IgD-negative memory B cell (primary cell): ENCODE measurements around the gene EED. TPM values are rescaled to one million over a fixed set of nuclear protein-coding genes. Genes with fewer than 3 reads are reported as not detected.
A peak's percentile ranks its signal among the peaks of the same experiment; 100 is the strongest.
"Not testable (repeated sequence)": the region's sequence is repeated elsewhere in the genome, so short reads cannot be mapped to it uniquely, and the experiment has no call there.

Experiments
- H3K27ac Mint-ChIP-seq, 3 donors: one replicate each; pipeline ENCODE4 v1.8.0; 2020 to 2022; ENCODE audit warnings: mild to moderate bottlenecking in 3 of 3, mixed read lengths in 3 of 3, moderate library complexity in 1 of 3
- H3K27me3 Mint-ChIP-seq: one replicate; pipeline ENCODE4 v1.8.0; 2021; ENCODE audit warnings: mixed read lengths
- H3K36me3 Mint-ChIP-seq: one replicate; pipeline ENCODE4 v1.8.0; 2020; ENCODE audit warnings: mild to moderate bottlenecking, mixed read lengths
- H3K4me1 Mint-ChIP-seq, 3 donors: one replicate each; pipeline ENCODE4 v1.8.0; 2020 to 2022; ENCODE audit warnings: mixed read lengths in 3 of 3, mild to moderate bottlenecking in 1 of 3
- H3K4me3 Mint-ChIP-seq, 4 donors: one replicate each; pipeline ENCODE4 v1.8.0; 2020 to 2022; ENCODE audit warnings: mild to moderate bottlenecking in 4 of 4, mixed read lengths in 4 of 4, moderate library complexity in 3 of 4
- H3K9me3 Mint-ChIP-seq, 3 donors: one replicate each; pipeline ENCODE4 v1.8.0; 2020 to 2021; ENCODE audit warnings: mixed read lengths in 3 of 3, mild to moderate bottlenecking in 1 of 3
- polyA plus RNA-seq: library from polyadenylated mRNA; unstranded; fragments of 300-500 nt; fragmentation: Illumina TruSeq; gene quantifications from one replicate; pipeline ENCODE4 v1.2.3, GENCODE V29; 2021

EED gene
- polyA plus RNA-seq, 1 donor from 2014 or later, result 20.2 TPM

DNA sequence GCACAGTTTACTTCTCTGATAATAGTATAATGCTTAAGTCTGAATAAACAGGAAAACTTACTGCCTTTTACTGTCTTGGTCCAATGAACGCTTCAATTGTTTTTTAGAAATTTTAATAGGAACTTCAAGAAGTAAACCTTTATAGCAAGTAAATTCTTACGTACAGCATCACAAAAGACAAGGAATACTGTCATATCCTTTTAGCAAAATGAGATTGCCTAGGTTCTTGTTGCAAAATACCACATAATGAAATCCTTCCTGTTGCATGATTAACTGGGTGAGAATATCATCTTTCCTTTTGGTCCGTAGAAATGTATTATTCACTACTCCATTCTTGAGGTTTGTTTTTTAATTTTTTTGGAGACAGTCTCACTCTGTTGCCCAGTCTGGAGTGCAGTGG lies 35.2 kb downstream of the EED start:
- H3K4me3 Mint-ChIP-seq, result no peak overlapping the region
- H3K9me3 Mint-ChIP-seq, result peaks cover 1 to 5% (median 3%) of the 10 kb centered on the region in 3 donors
- H3K4me1 Mint-ChIP-seq, result peaks cover 5 to 12% (median 7%) of the 10 kb centered on the region in 3 donors
- no peaks in the 10 kb centered on the region for H3K27me3 Mint-ChIP-seq
- peaks cover 14% of the 10 kb centered on the region for H3K36me3 Mint-ChIP-seq
- peak overlapping the region in 1 of 3 donors; percentile 61 for H3K27ac Mint-ChIP-seq

DNA sequence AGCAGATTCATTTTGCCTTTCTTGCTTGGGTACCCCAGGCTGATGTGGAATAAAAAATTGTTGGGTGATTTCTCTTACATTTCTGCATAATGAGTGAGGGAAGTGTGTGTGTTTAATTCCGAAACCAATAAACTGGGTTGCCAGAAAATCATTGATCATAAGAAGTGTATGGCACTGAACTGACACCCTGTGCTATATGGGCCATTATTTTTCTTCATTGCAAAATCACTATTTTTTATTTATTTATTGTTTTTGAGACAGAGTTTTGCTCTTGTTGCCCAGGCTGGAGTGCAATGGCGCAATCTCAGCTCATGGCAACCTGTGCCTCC lies 42.9 kb downstream of the EED start:
- Mint-ChIP-seq H3K4me3 (peak overlapping the region in 3 of 4 donors; percentile 2 to 80 (median 48)), H3K36me3 (peaks cover 4% of the 10 kb centered on the region), H3K27me3 (no peaks in the 10 kb centered on the region), H3K4me1 (peaks cover 21 to 26% (median 22%) of the 10 kb centered on the region in 3 donors), H3K27ac (peak overlapping the region in 1 of 3 donors; percentile 60), H3K9me3 (no peaks in the 10 kb centered on the region)

DNA sequence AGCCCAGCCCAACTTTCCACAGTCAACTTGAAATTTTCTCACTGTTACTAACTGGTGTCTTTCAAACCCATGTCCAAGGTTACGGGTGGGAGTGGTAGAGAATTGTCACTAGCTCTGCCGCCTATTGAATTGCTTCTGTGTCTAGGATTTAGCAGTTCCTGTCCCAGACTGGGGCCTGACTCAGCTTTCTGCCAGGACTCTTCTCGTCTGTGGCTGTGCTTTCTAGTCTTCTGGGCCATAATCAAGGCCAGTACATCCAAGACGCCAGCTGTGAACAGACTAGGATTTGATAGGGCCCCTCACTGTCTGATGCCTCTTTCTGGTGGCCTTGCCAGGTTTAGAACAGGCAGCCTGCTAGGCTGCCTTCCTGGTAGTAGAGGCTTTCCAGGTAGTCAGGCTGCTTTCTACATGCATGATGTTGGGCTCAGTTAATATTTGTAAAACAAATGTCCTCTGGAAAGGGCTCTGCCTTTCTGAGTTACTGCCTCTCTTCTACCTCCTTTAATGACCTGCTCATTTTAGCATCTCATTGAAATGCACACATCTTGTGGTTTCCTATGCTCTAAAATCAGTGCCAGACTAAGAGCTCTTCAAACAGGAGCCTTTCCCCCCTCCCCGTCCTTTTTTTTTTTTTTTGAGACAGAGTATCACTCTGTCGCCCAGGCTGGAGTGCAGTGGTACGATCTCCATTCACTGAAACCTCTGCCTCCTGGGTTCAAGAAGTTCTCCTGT lies 44.4 kb downstream of the EED start:
- no peaks in the 10 kb centered on the region for H3K9me3 Mint-ChIP-seq
- peaks cover 17 to 28% (median 21%) of the 10 kb centered on the region in 3 donors for H3K4me1 Mint-ChIP-seq
- H3K27ac Mint-ChIP-seq, result peak overlapping the region; percentile 31 to 87 (median 61)
- H3K27me3 Mint-ChIP-seq, result no peaks in the 10 kb centered on the region
- peak overlapping the region in 2 of 4 donors; percentile 23 to 61 for H3K4me3 Mint-ChIP-seq
- peaks cover 4% of the 10 kb centered on the region for H3K36me3 Mint-ChIP-seq

DNA sequence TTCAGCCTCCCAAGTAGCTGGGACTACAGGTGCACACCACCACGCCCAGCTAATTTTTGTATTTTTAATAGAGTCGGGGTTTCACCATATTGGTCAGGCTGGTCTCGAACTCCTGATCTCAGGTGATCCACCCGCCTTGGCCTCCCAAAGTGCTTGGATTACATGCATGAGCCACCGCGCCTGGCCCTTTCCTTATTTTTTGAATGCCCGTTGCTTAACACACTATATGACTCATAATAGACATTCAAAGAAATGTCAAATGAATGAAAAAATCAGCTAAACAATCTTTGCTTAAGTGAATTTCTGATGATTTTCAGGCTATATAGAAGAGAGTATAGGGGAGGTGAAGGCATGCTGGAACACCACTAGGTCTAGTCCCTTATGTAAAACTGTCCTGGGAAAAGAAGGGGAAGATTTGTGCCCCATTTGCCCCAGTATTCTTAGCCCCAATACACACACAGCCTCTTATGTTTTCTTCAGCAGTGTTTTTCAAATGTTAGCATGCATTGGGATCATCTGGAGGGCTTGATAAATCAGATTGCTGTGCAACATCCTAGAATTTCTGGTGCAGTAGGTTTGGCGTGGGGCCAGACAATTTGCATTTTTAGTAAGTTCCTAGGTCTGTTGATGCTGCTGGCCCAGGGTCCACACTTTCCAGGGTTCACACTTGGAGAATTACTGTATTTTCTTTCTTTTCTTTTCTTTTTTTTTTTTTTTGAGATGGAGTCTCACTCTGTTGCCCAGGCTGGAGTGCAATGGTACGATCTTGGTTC lies 45.1 kb downstream of the EED start:
- Mint-ChIP-seq H3K4me3 (peak overlapping the region in 1 of 4 donors; percentile 61), H3K4me1 (peaks cover 17 to 28% (median 21%) of the 10 kb centered on the region in 3 donors), H3K27ac (peak overlapping the region in 1 of 3 donors; percentile 61)
- not testable (repeated sequence) for H3K9me3 Mint-ChIP-seq, H3K27me3 Mint-ChIP-seq, H3K36me3 Mint-ChIP-seq

DNA sequence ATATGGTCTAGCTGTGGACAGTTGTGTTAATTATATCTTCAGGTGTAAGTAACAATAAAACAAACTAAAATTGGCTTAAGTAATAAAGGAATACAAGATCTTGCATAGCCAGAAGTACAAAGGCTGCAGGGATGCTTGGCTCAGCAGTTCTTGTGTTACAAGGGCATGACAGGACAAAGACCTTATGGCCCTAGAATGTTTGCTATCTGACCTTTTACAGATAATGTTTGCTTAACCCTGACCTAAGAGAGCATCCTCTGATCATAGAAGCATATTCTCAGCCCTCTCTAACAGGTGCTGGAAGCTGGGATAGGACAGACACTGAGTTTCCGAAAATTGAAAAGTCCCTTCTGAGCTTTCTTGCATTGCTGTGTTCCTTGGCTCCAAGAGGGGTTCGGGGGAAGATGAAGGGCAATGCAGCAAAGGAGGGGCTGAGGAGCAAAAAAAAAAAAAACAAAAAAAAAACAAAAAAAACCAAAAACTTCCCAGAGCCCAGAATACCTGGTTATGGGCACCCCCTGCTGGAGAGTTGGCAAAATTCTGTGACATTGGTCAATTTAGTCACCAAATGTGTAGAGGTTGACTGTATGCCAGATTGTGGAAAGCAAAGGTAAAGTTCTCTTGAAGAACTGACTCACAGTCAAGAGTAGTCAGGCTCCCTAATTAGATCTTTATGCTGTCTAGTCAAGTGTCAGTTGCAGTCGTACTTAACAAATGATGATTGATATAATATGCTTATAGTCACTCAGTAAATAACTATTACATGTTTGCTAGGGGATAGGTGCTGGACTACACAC lies 47.1 kb downstream of the EED start:
- H3K9me3 Mint-ChIP-seq, result no peaks in the 10 kb centered on the region
- peaks cover 17 to 22% (median 17%) of the 10 kb centered on the region in 3 donors for H3K4me1 Mint-ChIP-seq

DNA sequence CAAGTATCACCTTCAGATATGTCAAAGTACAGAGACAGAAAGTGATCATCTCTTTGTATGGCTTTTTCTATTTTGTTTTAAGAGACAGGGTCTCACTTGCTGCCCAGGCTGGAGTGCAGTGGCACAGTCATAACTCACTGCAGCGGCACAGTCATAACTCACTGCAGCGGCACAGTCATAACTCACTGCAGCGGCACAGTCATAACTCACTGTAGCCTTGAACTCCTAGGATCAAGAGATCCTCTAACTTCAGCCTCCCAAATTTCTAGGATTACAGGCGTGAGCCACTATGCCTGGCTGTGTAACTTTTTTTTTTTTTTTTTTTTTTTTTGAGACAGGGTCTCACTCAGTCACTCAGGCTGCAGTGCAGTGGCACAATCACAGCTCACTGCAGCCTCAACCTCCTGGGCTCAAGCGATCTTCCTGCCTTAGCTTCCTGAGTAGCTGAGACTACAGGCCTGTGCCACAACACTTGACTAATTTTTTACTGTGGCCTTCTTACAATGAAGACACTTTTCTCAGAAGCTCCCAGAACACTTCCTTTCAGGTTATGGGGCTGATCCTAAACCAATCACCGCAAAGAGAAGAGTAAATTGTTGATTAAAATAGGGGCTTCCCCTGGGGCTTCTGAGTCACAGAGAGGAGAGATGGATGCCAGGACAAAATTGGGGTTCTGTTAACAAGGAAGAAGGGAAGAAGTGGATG lies 48.5 kb downstream of the EED start:
- Mint-ChIP-seq H3K27me3 (no peaks in the 10 kb centered on the region), H3K36me3 (peaks cover 2% of the 10 kb centered on the region), H3K4me3 (peak overlapping the region in 1 of 4 donors; percentile 12), H3K4me1 (peaks cover 11 to 16% (median 11%) of the 10 kb centered on the region in 3 donors), H3K27ac (peak overlapping the region in 2 of 3 donors; percentile 54 to 71), H3K9me3 (no peaks in the 10 kb centered on the region)

More for the DNA sequence above, 47.1 kb downstream of the EED start:
- peaks cover 2% of the 10 kb centered on the region for H3K36me3 Mint-ChIP-seq
- H3K4me3 Mint-ChIP-seq, result no peak overlapping the region
- H3K27me3 Mint-ChIP-seq, result no peaks in the 10 kb centered on the region
- peak overlapping the region in 2 of 3 donors; percentile 12 to 39 for H3K27ac Mint-ChIP-seq

DNA sequence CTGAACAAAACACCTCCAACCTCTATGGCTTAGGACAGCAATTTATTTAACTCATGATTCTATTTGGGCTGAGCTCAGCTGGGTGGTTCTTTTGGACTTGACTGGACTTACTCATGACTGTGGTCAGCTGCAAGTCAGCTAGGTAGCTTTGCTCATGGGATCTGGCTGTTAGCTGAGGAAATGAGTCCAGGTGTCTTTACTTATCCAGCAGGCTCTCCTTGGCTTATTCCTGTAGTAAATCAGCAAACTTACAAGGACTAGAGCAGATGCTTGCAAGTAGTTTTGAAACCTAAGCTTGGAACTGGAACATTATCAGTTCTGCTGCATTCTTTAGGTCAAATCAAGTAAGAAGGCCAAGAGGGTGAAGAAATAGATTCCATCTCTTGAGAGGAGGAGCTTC lies 49.5 kb downstream of the EED start:
- H3K27me3 Mint-ChIP-seq, result no peaks in the 10 kb centered on the region
- peaks cover 3 to 9% (median 6%) of the 10 kb centered on the region in 3 donors for H3K4me1 Mint-ChIP-seq
- H3K9me3 Mint-ChIP-seq, result no peaks in the 10 kb centered on the region
- H3K36me3 Mint-ChIP-seq, result peaks cover 2% of the 10 kb centered on the region
- H3K4me3 Mint-ChIP-seq, result no peak overlapping the region
- H3K27ac Mint-ChIP-seq, result no peak overlapping the region

DNA sequence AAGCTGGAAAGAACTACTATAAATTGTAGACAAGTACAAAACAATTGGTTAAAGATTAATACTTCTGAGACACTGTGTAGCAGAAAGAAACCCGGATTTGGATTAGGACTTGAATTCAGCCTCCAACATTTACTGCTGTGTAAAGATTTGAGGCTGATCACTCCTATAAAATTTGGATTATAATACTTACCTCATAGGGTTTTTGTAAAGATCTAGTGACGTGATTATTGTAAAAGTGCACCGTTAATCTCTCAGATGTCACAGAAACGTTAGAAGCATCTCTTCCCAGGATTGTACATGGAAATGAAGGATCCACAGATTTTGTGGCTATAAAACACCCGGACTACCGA lies 57.2 kb downstream of the EED start:
- Mint-ChIP-seq H3K9me3 (no peaks in the 10 kb centered on the region), H3K27ac (peak overlapping the region; percentile 55 to 99 (median 93)), H3K4me1 (peaks cover 13 to 26% (median 22%) of the 10 kb centered on the region in 3 donors), H3K4me3 (peak overlapping the region; percentile 97 to 100 (median 98)), H3K27me3 (peaks cover 1% of the 10 kb centered on the region), H3K36me3 (peaks cover 5% of the 10 kb centered on the region)

DNA sequence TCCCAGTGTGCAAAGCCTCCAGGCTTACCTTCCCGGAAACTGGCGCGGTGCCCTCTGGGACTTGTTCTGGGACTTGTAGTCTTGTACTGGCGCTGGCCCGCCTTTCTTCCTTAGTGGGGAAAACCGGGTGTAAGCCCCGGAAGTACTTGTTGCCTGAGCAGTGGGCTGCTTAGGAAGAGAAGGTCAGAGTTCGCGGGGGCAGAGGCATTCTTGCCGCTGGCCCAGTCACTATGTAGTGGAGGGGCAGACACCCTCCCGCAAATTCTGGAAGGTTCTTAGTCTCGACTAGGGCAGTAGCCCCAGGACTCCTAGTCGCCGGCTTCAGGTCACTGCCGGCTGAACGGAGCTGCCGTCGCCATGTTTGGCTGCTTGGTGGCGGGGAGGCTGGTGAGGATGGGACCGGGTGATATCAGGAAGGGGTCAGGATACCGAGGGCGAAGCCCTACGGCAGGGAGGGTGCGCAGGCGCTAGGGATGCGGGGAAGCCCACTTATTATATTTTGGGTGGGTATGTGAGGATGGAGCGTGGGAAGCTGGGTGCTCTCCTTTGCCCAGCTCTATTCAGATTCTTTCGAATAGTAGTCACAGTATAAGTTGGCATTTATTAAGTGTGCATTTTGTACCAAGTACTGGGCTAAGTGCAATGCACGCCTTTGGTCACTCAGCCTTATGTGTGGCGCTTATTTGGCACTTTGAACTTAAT lies 57.7 kb downstream of the EED start, which contains the start of gene HIKESHI:
HIKESHI (plus strand) TSS at position 149 of the 702 bp plus-strand sequence; CDS start at position 358, 209 bp downstream.
- no peaks in the 10 kb centered on the region for H3K9me3 Mint-ChIP-seq
- H3K27me3 Mint-ChIP-seq, result peaks cover 1% of the 10 kb centered on the region
- peak within 1 kb of the TSS; percentile 97 to 100 (median 98) for H3K4me3 Mint-ChIP-seq
- H3K36me3 Mint-ChIP-seq, result peaks cover 5% of the 10 kb centered on the region
- H3K27ac Mint-ChIP-seq, result peak within 1 kb of the TSS; percentile 55 to 99 (median 93)
- peaks cover 13 to 26% (median 22%) of the 10 kb centered on the region in 3 donors for H3K4me1 Mint-ChIP-seq

DNA sequence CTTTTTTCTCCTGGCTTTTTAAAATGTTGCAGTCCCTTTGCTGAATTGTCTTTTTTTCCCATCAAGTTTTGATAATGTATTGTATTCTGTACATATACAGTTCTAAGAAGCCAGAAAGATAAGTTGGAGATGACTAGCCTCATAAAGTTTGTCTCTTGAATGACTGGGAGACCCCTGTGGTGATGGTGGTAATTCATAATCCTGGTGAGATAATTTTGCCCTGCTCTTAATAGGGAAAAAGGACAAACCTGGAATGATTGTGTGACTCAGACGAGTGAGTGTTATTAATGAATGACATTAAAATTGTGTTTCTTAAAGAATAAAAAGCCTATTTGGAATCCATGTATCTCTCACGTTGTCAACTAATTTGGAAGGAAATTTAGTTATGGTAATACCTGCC lies 58.7 kb downstream of the EED start:
- Mint-ChIP-seq H3K27me3 (peaks cover 1% of the 10 kb centered on the region), H3K9me3 (no peaks in the 10 kb centered on the region), H3K36me3 (peaks cover 5% of the 10 kb centered on the region), H3K27ac (no peak overlapping the region), H3K4me1 (peaks cover 13 to 26% (median 22%) of the 10 kb centered on the region in 3 donors), H3K4me3 (peak overlapping the region; percentile 97 to 100 (median 98))

DNA sequence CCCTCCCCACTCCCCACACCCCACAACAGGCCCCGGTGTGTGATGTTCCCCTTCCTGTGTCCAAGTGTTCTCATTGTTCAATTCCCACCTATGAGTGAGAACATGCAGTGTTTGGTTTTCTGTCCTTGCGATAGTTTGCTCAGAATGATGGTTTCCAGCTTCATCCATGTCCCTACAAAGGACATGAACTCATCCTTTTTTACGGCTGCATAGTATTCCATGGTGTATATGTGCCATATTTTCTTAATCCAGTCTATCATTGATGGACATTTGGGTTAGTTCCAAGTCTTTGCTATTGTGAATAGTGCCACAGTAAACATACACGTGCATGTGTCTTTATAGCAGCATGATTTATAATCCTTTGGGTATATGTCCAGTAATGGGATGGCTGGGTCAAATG lies 64.2 kb downstream of the EED start:
- not testable (repeated sequence) for H3K27ac Mint-ChIP-seq, H3K9me3 Mint-ChIP-seq, H3K27me3 Mint-ChIP-seq, H3K4me3 Mint-ChIP-seq
- Mint-ChIP-seq H3K36me3 (peaks cover 11% of the 10 kb centered on the region), H3K4me1 (peaks cover 11 to 28% (median 15%) of the 10 kb centered on the region in 3 donors)

DNA sequence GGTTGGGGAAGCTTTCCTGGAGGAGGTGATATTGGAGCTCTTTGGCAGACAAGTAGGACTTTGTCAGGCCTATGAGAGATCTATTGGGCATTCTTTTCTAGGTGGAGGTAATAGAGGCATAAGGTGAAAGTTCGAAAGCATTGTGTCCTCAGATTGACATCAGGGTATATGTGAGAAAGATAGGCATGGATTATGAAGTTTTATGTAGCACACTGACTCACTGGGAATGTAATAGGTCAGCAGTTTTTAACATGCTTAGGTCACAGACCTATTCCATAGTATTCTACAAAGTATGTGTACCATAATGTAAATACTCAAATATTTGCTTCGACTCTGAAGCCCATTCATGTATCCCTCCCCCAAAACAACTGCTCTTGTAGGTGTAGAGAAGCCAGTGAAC lies 69.2 kb downstream of the EED start:
- Mint-ChIP-seq H3K27ac (no peak overlapping the region), H3K4me3 (no peak overlapping the region), H3K9me3 (no peaks in the 10 kb centered on the region), H3K4me1 (peaks cover 10 to 22% (median 10%) of the 10 kb centered on the region in 3 donors), H3K27me3 (no peaks in the 10 kb centered on the region), H3K36me3 (peaks cover 10% of the 10 kb centered on the region)

DNA sequence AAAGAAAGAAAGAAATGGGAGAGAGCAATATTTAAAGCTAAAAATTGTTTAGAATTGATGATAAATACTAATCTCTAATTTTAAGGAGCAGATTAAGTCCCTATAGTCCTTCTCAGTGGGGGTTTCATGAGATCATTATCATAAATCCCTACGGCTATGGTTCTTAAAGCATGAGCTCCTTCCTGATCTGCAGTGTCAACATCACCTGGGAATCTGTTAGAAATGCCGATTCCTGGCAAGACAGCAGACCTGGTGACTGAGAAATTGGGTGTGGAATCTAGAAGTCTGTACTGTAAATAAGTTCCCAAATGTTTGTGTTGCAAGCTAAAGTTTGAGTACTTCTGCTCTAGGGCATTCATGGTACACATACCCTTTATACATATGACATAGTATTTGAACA lies 70.1 kb downstream of the EED start:
- Mint-ChIP-seq H3K4me1 (peaks cover 8 to 18% (median 9%) of the 10 kb centered on the region in 3 donors), H3K36me3 (peaks cover 10% of the 10 kb centered on the region), H3K4me3 (no peak overlapping the region), H3K9me3 (no peaks in the 10 kb centered on the region), H3K27me3 (no peaks in the 10 kb centered on the region), H3K27ac (no peak overlapping the region)
